Activated gamma-delta T cell treated with anti-CD3 and anti-CD28 coated beads, Interleukin-2, amount 50 U/mL, for 16 hours (primary cell): Measurements from ENCODE around the gene AWAT1.
"Not testable (repeated sequence)": the region's sequence is repeated elsewhere in the genome, so short reads cannot be mapped to it uniquely, and the experiment has no call there.

Source experiments
- DNase-seq: peaks from one replicate; pipeline ENCODE4 v3.0.0-alpha.2; 2020; ENCODE audit warnings: low read depth

AWAT1 gene

DNA sequence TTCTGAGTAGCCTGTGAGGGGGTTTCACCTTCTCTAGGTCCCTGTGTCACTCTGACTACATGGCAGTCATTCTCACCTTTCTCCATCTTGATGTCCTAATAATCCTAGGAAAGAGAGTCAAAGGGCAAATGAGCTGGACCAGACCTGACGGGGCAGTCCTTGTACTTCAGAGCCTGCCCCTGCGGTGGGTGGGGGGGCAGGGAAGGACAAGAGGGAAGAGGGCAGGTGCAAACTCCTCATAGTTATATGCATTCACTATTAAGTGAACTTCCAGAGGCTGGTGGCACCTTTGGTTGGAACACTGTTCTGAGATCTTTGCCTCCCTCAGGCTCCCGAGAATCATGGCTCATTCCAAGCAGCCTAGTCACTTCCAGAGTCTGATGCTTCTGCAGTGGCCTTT lies at the start of gene AWAT1:
Gene AWAT1 (plus strand): TSS at position 301 of the 400 bp plus-strand sequence. CDS start 41 bp downstream, at position 342.
- no peak for DNase-seq

GRCh38 chrX:70190225-70190624 lies 44.2 kb upstream of the AWAT1 start:
- DNase-seq = no peak

- peak; percentile 43 for DNase-seq
These were observed 37.3 kb upstream of the AWAT1 start for GRCh38 chrX:70196961-70197720.

- no peak for DNase-seq
These were observed 32.7 kb upstream of the AWAT1 start for GRCh38 chrX:70201732-70202131.

DNA sequence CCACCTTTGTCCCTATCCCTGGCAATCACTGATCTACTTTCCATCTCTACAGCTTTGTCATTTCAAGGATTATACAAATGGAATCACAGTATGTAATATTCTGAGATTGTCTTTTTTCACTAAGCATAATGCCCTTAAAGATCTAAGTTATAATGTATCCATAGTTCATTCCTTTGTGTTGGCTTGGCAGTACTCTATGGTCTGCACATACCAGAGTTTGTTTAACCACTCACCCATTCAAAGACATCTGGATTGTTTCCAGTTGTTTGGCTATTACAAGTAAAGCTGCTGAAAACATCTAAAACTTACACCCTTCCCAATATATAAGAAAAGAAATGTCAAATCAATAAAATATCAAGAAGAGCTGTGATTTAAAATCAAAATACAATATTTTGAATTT lies 26.0 kb upstream of the AWAT1 start:
- DNase-seq = no peak

- not testable (repeated sequence) for DNase-seq
These were observed 24.9 kb upstream of the AWAT1 start for GRCh38 chrX:70209570-70209969.

GRCh38 chrX:70219938-70220764 lies 14.3 kb upstream of the AWAT1 start:
- no peak for DNase-seq

- DNase-seq = no peak
These were observed 8.4 kb upstream of the AWAT1 start for GRCh38 chrX:70226048-70226447.

DNA sequence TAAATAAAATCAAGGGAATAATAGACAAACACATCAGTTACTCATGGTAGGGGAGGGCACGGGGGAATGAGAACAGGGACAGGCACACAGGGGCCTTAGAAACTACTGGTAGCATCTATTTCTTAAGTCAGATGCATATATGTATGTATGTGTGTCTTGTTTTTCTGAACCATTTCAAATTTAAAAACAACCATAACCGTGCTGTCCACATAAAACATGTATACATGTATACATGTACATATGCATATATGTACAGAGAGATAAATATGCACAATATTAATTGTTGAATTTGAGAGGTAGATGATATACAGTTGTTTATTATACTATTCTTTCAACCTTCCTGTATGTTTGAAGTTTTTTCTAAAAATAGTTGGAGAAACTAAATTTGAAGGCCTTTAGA lies 7.8 kb upstream of the AWAT1 start:
- no peak for DNase-seq

DNA sequence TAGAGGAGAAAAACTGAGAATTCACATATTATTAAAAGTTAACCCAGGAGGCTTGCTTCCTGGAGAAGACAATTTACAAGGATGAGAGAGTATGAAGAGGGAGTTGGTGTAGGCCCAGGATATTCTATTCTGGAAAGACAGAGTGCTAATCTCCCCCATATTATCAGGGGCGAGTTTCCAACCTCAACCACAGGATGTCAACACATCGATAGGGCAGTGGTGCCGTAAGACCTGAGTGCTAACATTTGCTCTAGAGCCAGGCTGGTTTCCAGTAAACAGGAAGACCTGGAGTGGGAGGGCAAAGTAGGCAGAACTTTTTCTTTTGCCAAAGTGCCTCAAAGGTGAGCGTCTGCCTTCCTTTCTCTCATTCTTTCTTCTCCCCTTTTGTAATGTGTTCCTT lies 2.8 kb upstream of the AWAT1 start:
- DNase-seq = no peak

DNA sequence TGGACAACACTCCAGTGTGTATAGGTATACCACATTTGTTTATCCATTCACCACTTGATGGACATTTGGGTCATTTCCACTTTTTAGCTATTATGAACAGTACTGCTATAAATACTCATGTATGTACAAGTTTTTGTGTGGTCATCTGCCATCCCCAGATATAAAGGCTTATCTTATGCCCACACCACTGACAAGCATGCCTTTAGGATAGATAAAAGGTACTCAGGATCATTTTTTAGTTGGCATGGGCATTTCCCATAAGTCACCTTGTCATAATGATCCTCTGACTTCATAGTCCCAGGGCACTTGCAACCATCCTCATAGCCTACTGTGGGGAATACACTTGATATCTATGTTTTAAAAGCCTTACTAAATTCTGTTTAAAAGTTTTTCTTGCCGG lies 6.3 kb downstream of the AWAT1 start:
- DNase-seq = no peak

DNA sequence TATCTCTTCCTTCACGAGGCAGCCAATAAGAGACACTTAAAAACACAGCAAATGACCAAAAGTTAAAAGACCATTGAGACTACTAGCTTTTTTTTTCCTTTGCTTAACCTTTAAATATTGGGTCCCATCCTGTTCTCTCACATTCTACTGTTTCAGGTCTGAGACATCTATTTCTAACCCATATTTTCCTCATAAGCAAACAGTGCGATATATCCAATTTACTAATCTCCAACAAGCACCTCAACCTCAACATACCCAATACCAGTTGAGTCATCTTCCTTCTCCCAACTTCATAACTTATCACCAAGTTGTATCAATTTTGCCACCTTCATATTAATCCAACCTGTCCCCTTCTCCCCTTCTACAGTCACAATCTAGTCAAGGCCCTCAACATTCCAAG lies 7.0 kb downstream of the AWAT1 start:
- no peak for DNase-seq

- DNase-seq = not testable (repeated sequence)
These were observed 9.1 kb downstream of the AWAT1 start for GRCh38 chrX:70243601-70244000.

DNA sequence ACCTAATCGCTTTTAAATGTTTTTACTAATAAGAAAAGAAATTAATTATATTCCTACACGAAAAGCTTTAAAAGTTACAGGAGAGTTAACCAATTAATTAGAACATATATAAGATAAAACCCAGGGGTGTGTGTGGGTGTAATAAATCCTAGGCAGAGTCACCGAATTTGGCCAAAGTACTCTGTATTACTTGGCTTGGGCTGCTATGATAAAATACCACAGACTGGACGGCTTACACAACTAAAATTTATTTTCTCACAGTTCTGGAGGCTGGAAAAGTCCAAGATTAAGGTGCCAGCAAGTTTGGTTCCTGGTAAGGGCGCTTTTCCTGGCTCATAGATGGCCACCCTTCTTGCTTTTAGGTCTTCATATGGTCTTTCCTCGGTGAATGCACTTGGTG lies 10.4 kb downstream of the AWAT1 start:
- no peak for DNase-seq

DNA sequence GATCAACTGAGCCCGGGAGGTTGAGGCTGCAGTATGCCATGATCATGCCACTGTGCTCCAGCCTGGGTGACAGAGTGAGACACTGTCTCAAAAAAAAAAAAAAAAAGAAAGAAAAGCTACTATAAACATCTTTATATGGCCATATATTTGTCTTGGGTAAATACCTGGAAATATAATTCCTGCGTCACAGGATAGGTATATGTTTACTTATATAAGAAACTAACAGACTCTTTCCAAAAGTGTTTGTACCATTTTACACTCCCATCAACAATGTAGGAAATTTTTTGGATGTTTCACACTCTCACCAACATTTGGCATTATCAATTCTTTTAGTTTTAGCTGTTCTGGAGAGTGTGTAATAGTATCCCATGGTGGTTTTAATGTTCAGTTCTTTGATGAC lies 12.8 kb downstream of the AWAT1 start:
- no peak for DNase-seq

- no peak for DNase-seq
These were observed 18.0 kb downstream of the AWAT1 start for GRCh38 chrX:70252491-70252890.

DNA sequence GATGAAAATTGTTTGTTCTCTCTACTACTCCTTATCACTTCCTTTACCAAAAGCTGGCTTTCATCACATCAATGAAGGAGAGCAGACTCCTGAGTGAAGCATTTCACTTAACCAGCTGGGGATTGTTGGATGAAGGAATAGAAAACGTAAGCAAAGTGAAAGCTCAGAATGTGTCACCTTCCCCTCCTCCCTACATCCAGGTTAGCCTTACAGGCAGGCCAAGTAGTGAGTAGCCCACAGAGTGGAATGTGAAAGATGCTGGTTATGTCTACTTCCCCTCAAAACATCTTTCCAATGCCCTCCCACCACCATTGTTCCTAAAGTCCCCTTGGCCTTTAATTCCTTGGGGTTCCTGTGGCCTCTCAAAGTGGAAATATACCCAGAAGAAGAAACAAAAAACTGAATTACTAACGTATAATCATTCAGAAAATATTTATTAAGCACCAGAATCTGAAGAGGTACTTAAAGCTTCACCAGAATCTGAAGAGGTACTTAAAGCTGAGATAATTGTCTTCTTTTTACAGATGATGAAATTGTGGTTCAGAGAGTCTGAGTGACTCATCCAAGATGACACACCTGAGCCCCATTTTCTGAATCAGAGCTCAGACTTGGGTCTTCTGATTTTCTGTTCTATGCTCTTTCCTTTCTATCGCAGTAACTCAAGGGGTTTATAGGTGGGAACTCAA lies 19.1 kb downstream of the AWAT1 start:
- DNase-seq = no peak

GRCh38 chrX:70254063-70254400 lies 19.6 kb downstream of the AWAT1 start:
- DNase-seq = no peak

GRCh38 chrX:70254909-70255308 lies 20.5 kb downstream of the AWAT1 start:
- DNase-seq = no peak

DNA sequence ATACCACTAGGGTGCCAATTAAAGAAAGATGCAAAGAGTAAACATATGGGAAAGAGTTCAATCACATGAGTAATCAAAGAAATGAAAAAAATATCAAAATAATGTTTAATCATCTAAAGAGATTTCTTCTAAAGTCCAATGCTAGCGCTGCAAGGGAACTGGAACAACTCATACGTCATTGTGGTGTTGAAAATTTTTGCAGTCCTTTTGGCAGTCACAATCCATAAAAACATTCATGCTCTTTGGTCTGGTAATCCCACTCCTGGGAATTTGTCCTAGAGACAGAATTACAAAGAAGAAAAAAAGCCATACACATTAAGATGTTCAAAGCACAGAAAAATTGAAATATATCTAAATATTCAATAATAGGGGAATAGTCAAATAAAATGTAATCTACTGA lies 21.0 kb downstream of the AWAT1 start:
- no peak for DNase-seq

DNA sequence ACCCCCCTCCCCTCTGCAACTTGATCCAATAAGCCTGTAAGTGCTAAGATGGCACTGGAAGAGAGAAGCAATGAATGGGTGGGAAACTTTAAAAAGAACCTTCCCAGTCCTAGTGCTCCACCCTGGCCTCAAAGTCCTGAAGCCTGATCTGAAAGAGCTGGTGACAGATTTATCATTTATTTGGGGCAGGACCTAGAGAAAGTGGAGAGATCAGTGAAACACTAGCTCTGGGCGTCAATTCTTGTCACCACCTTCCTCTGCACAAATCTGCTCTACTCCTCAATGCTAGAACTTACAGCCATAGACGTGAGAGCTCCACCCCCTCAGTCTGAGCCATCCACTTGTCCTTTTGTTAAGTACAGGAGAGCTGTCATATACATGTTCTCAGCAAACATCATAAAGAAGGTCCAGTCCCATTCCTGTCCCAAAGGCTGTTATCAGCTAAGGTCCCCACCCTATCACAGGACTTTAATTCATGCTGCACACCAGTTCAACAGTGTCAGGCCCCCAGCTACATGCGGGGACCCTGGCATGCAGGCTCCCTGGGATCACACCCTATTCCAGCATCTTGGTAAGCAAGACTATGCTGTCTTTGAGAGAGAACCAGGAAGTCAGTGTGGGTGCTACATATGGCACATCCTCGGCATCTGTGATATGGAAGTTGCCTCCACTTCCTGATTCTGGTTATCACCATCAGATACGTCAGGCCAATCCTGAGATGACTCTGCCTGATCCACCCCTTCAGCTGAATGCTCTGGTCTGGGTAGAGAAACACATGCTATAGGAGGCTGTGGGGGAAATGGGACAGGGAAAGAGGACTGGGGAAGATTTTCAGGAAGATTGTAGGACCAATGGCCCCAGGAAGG lies 23.2 kb downstream of the AWAT1 start:
- DNase-seq = no peak

GRCh38 chrX:70260104-70260503 lies 25.6 kb downstream of the AWAT1 start, which contains the start of gene P2RY4:
Gene P2RY4, minus strand, starts transcription at chrX:70260204. Its CDS starts 580 bp downstream, at chrX:70259624.
- no peak for DNase-seq
